ENCODE data around the gene PCSK5.
"Not testable (repeated sequence)": the region's sequence is repeated elsewhere in the genome, so short reads cannot be mapped to it uniquely, and the experiment has no call there.

PCSK5 gene

DNA sequence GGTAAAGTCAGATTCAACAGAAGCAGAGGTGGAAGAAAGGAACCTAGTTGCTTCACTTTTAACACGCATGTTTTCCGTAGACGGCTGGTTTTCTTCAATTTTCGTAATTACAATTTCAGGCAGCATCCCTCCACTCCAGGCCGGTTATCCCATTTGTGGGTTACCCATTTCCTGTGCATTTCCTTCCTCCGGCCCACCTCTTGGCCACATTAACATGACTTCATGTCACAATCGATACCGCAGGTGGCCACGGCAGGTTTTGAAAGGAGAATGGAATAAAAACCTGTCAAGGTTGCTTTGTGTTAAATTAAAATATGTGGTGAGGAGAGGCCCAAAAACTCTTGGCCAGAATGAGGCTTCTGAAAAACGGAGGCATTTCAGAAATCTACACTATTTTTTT, 130.2 kb downstream of the PCSK5 start:
- DNase-seq, result no peak

DNA sequence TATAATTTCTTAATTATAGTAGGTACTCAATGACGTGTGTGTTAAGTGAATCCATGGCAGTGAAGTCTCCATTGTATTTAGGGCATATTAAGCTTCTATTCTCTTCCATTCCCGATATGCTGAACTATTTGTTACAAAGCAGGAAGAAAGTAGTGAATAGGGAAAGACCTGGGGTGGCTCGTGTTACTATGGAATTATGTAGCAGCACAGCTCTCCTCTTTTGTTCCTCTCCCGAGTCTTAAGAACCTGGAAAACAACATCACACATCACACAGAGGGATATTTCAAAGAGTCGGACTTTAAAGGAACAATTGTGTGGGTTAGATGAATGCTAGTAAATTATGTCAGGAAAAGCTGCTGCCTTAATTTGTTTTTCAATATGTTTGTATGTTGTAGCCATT, 131.8 kb downstream of the PCSK5 start:
- DNase-seq, result no peak

DNA sequence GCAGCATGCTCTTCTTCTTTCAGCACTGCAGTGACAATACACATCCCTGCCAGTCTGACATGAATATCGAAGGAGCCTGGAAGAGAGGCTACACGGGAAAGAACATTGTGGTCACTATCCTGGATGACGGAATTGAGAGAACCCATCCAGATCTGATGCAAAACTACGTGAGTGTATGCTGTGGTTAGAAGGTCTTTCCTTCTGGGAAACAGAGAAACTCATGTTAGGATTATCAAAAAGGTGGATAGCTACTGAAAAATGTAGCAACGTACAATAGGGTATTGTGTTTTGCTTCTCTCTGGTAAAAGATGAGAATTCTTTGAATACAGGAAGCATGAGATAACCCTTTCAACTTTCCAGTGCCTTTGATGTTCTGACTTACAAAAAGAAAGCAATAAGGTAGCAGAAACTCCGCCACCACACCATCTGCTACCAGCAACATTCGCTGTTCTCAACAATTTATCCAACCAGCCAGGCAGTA, 133.3 kb downstream of the PCSK5 start:
- no peak for DNase-seq

DNA sequence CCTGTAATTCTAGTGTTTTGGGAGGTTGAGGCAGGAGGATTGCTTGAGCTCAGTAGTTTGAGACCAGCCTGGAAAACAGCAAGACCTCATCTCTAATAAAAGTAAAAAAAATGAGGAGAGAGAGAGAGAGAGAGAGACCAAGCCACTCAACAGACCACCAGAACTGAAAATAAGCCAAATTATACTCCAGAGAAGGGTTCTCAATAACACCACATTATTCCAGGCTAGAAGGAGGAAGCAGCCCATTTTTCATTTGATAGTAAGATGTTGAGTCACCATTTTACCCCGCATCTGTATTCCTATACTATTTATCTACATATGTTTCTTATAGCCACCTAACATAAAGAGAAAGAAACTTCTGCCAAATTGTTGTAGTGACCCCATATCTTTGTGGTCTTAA, 134.8 kb downstream of the PCSK5 start:
- no peak for DNase-seq

DNA sequence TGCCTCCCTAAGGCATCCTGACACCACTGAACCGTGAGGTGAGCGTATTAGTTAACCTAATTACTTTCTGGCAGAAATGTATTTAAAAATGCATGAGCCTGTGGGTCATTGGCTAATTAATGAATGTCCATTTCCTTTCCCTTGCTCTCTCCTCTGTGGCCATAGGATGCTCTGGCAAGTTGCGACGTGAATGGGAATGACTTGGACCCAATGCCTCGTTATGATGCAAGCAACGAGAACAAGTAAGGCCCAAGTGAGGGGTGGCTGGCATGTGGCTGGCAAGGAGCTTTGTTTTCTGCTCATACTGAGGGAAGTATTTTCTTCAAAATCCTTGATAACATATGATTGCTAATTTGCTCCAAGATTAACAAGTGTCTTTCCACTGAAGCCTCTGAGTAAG, 136.3 kb downstream of the PCSK5 start:
- no peak for DNase-seq

DNA sequence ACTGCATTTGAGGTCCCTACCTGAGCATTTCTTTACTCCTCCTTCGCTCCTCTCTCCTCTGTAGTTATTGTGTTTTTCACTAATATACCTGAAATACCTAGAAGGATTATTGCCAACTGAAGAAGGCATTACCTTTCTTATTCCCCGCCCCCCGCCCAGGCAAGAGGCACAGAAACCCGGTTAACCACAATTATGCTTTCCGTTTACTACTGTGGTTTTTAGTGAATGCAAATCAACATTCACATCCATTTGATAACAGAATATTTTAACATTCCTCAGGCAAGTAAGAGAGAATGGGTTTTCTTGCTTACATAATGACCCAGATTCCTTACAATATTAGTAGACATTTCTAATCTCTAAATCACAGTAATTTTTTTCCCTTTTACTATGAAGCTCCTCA, 136.9 kb downstream of the PCSK5 start:
- no peak for DNase-seq

DNA sequence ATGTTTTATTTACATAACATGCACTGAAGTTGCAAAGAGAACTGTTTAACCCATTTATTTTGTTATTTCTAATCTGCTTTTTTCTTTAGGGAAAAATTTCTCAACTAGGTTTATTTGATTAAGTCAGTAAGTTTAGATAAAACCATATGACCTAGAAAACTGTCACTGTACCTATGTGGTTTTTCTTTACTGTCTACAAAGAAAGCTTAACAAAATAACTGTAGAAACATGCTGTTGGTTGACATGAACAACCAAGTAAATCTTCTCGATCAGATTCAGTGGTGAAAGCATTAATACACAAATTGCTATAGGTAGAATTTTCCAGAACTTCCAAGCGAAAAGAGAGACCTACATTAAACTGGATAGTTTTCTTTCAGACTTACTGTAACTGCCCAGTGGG, 137.4 kb downstream of the PCSK5 start:
- DNase-seq, result no peak

DNA sequence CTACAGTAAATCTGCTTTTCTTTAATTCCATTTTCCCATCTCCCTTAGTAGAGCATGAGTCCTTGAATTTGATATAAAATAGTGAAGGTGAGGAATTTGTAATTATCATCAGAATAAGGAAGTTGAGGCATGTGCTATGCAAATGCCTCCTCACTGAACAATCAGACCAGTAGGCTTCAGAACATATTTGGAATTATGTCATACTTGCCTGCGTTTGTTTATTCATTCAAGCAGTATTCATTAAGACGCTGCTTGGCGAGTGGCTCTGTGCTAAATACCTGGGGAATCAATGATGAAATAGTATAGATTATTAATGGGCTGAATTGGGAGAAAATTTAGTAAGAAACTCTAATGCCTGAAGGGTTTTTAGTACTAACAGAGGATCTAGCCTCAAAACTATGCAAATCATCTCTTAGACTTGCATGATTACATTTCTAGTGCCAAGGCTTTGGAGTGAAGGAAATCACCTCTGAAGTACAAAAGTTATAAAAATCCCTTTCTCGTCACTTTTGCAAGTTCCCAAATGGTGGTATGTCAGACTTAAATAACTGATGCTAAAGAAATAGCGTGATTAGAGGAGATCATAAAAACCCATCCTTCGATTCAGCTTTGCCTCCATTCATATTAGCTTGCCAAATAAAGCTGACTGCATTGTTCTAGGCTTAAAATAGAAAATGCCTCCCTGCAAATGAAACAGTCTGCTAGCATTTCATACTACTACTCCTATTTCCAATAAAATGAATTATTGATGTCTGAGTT, 141.7 kb downstream of the PCSK5 start:
- DNase-seq, result no peak

DNA sequence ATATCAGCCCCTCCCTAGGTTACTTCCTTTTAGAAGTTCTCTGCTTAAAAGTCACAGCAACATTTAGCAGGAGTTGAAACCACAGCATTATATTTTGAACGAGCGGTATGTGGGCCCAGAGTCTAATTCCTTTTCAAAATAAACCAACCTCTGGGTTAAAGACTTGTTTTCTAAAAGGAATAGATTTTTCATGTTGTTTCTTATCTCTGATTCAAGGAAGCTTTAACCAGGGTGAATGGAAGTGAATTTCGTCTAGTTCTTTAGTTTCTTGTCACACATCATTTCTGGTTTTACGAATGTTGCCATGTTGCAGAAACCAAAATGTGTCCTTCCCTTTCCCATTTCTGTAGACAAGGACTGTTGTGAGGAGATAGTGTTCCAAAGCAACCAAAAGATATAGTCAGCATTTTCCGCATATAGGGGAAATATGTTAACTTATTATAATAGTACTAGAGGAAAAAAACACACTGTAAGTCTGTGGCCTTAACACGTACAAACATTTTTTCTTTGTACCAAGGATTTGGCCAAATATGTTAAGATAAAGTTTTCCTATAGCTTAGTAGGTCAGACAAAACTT, 142.4 kb downstream of the PCSK5 start:
- DNase-seq, result no peak

DNA sequence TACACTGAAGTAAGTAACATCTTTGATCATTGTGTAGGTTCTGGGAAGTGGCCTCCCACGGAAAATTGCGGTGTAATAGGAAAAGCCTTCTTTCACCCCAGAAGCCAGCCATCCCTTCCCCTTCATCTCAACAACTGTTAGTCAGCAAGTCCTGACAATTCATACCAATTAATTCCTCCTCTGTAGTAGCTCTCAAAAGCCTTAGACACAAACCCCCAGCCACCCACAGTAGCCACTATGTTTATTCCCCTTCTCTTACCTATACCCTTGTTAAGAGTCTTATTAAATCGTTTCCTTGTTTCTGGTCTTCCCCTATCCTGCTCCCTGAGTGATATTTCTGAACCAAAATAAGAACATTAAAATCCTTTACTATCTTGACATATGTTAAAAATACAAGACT, 143.6 kb downstream of the PCSK5 start:
- DNase-seq, result no peak

DNA sequence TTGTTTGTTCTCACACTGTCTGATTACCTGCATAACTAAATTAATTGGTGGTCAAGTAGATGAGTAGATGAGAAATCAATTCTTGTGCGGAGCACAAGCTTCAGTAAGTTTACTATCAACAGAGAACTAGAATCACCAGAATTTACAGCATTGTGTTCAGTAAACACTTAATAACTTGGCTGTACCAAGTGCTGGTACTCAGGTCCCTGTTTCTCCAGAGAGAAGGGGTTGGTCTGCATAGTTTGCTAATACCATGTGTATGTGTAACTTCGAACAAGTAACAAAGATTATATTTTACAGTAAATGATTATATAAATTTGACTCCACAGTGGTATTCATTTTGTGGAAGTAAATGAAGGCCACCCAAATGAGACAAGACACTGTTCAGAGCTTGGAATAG, 146.3 kb downstream of the PCSK5 start:
- DNase-seq, result no peak

DNA sequence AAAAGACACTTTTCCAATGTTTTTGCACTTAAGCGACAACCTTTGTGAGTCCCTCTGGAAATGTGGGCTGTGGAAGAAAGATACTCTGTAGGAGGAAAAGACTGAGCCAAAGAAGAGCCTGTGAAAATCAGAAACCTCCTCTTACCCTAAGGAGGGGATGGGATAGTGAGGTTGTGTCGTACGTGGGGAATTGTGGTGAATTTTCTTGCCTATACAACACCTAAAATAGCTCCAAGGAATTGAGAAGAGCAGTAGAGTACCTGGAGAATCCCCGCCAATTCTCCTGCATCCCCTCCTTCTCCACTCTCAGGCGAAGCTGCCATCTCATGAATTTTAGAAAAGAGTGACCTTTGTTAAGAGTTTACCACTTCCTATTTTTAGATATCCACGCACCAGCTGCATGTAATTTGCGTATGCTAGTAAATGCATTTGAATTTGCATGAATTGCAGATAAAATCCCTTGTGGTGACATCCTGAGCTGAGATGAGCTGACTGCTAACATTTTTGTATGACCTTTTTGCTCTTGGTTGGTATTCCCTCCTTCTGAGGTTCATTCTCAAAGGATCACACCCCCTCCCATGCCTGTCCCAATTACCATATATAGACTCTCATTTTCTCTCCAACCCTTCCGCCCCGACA, 147.2 kb downstream of the PCSK5 start:
- no peak for DNase-seq

DNA sequence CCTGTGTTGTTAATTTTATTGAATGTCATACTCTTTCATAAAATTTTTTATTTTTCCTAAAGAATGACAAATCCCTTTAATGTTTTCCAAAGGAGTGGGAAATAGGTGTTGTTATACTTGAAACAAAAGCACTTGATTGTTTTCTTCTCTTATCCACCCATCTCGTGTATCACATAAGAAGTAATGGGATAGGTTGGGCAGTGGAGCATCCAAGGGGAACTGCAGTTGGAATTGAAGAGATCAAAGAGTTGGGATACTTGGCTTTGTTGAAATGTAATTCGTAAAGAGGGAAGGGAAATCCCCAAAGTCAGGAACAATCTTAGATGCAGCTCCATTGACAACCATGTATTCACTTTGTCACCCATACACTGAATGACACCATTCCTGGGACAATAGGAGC, 148.0 kb downstream of the PCSK5 start:
- DNase-seq, result no peak

DNA sequence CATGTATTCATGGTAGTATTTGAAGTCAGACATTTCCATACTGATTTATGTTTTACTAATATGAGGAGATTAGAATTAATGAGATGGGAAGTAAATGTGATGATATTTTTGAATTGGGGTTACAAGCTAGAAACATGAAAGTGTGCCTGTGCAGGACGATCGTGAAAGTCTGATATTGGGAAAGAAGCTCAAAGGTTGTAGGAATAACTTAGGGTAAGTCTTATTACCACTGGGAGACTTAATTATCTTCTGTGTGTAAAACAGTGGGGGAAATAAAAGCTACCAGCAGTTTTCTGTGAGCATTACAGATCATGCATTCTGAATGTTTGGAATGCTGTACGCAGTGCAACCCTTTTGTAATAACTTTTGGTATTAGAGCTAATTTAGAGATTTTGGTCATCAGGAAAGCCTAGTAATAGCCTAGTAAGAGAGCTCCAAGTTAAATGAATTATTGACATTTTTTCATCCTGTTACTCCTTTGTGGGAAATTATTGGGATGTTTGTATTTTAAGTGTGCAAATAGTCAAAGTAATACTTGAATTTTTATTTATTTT, 153.9 kb downstream of the PCSK5 start:
- DNase-seq, result no peak

DNA sequence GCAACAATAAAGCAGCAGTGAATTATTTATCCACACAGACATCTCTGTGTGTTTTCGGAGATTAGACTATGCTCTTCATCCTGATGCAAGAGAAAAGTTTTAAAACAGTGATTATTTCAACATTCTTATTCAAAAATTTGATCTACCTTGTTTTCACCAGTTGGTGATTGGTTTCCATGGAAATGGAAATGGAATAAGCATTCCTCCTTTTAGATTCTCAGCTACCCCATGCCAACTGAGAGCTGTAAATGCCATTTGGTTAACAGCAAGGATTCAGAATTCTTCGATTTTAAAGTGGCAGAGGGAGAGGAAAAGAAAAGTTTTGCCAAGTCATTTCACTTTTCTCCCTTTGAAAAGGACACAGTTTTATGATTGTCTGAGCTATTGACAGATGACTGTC, 154.7 kb downstream of the PCSK5 start:
- no peak for DNase-seq

DNA sequence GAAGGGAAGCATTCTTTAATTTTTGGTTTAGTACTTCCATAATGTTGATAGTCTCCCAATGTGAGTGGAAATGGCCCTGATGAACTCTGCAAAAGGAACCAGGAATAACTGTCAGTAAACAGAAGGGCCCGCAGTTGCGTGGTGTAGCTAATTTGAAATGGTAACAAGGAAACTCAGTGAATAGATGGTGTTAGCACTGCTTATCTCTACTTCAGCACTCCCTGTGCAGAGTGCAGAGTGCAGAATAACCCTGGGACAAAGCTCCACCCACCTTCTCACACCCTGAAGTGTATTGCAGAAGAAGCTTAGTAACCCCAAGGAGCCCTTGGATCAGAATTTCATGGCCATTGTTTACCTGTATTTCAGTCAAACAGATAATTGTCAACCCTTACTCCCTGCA, 158.9 kb downstream of the PCSK5 start:
- DNase-seq, result no peak

DNA sequence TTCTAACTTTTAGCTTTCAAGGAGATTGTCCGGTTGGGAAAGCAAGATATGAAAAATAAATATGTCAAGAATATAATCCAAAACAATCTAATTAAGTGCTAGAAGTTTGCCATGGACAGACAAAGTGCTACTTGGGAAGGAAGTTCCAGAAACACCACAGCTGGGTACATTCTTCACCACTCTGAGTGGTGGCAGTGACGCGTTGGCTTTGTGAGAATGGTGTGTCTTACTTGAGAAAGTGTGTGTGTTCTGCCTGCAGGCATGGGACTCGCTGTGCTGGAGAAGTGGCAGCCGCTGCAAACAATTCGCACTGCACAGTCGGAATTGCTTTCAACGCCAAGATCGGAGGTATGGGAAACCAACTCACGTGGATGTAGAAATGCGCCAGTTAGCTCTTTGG, 177.2 kb downstream of the PCSK5 start:
- no peak for DNase-seq

DNA sequence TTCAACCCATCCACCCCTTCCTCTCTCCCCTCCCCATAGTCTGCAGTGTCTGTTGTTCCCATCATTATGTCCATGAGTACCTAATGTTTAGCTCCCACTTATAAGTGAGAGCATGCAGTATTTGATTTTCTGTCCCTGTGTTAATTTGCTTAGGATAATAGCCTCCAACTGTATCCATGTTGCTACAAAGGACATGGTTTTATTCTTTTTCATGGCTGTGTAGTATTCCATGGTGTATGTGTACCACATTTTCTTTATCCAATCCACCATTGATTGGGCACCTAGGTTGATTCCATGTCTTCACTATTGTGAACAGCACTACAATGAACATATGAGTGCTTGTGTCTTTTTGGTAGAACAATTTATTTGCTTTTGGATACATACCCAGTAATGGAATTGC, 187.1 kb downstream of the PCSK5 start:
- DNase-seq, result no peak

DNA sequence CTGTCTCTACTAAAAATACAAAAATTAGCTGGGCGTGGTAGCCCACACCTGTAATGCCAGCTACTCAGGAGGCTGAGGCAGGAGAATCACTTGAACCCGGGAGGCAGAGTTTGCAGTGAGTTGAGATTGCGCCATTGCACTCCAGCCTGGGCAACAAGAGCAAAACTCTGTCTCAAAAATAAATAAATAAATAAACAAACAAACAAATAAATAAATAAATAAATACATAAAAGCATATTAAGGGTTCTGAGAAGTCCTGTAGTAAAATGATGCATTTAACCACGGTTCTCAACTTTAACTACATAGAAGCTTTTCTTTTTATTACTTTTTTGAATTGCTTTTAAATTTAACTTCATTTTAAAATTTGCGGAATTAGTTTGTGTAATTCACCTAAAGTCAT, 190.8 kb downstream of the PCSK5 start:
- DNase-seq, result not testable (repeated sequence)

DNA sequence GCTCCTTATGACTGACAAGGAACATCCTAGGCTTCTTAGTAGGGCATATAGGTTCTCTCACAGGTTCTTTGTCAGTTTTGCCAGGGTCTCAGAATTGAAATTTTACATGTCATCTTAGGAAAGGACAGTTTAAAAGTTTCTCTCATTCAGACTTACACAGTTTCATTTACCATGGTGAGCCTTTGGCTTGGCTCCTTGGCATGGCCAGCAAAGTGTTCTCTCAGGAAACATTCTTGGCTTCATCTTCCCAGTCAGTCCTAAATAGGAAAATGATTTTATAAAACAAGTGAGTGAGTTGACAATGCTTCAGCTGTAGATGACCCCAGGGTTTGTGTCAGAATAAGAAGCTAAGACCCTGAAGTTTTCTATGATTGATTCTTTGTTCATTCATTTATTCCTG, 191.6 kb downstream of the PCSK5 start:
- no peak for DNase-seq

DNA sequence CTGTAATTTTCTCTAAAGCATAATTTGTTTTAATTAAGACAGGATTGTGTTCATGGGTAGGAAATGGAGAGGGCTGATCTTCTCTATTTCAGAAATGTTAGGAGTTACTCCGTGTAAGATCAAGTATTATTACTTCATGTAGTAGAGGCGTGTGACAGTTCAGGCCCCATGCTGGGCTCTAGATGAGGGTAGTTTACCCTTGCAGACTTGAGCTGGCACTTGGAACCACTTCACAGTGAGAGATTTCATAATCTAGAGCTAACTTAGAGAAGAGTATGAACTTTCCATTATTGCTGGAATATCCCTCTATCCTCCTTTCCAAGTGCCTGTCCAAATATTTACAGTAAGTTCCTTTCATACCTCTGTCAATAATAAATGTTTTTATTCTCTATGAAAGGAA, 195.1 kb downstream of the PCSK5 start:
- DNase-seq, result no peak

DNA sequence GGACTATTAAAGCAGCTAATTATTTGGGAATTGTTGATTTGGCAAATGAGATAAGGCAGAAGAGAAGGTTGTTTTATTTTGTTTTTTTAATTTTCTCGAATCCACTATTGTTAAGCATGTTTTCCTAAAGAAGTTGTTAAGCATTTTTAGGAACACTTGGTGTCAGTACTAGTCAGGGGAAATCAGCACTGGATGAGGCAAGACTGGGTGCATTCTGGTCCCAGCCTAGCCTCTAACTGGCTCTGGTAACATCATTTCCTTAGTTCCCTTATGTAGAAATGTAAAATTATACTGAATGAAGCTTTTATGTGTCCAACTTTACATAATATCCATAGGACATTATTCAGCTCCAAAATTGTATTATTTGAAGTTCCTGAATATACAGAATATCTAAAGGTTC, 196.1 kb downstream of the PCSK5 start:
- no peak for DNase-seq

DNA sequence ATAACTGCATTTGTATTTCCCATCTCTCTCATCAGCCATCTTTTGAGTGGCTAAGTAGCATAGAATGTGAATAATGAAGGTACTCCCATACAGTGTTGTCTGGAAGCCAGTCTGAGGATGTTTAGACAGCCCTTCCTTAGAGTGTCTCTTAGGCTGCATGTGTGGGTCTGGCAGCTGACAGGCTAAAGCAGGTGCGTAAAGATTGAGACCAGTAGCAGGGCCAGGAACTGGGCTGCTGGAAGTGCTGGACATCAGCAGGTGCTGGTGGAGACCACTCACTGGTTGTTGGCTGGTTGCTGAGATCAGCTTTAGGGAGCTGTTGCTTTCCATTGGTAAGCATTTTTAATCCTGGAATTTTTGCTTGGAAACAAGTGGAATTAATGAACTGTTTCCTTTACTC, 197.5 kb downstream of the PCSK5 start:
- DNase-seq, result no peak

DNA sequence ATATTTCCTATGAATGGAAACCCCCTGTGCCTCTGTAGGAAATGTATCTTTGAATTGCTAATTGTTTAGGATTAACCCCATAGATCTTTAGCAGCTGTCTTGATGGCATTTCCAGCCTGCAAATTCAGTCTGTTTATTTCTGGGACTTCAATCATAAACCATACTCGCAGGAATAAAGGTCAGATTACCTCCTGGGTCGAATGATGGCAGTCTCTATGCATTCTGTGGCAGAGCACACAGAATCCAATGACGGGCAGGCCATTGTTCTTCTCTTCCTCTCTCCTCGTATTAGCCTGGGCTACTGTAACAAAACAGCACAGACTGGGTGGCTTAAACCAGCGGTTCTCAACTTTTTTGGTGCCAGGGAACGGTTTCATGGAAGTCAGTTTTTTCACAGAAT, 199.9 kb downstream of the PCSK5 start:
- no peak for DNase-seq

Data from GOT3 (cell line).